Activated T-helper 1 cell treated with Interleukin-2 at 50 U/mL for 16 hours (primary cell): ENCODE measurements around the gene ZNF786.

ENCODE experiments used
- DNase-seq: peaks from one replicate; pipeline ENCODE4 v3.0.0-alpha.2; 2020; ENCODE audit warnings: low read depth

The ZNF786 gene

DNA sequence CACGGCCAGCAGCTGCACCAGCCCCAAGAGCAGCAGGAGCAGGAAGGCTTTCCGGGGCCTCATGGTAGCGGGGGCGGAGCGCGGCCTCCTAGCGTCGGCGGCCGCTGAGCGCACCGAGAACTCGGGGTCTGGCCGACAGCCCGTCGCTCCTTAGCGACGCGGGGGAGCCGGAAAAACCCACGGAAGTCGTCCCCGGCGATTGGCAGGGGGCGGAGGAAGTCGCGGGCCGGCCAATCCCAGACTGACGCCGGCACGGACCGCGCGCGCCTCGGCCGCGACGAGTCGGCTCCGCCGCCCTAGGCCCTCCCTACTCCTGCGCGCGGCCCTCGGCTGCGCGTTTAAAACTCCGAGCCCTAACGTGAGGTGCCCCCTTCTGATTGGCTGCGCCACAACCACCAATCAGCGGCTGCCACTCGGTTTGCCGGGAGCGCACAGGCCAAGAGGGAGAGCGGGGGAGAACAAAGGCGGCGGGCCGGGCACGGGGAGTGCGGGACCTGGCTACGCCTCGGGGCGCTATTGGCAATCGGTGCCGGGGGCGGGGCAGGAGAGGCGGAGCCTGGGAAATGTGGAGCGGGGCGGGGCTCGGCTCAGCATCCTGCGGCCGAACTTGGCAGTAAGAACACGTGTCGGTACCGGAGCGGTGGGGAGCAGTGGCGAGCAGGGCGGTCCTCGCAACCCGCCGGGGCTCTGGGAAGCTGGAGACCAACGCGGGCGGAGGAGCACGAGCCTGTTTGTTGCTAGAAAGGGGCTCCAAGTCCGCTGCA, 62.0 kb downstream of the ZNF786 start, which contains the start of gene PDIA4:
PDIA4 (minus strand) TSS at position 160 of the 764 bp plus-strand sequence; CDS start at position 63, 97 bp downstream.
- peak; percentile 99 for DNase-seq

- DNase-seq: no peak
Measured at GRCh38 chr7:149027611-149028345, 62.7 kb downstream of the ZNF786 start.

DNA sequence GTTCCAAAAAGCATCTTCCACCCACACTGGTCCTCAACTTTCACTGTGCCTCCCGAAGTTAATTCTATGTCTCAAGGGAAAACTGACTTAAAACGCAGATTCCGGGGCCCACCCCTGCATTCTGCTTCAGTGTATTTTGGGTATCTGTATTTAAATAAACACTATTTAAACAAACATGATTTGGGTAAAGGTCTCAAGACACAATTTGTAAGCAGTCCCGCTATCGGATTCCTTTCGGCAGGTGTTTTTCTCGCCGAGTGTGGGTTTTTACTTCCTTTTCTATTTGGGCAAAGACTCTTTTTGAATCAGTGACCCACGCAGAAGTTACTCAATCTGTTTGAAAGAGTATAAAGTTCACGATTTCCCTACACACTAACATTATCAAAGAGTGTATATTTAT, 63.5 kb downstream of the ZNF786 start:
- no peak for DNase-seq

- no peak for DNase-seq
Measured at GRCh38 chr7:149023662-149024061, 66.9 kb downstream of the ZNF786 start.

DNA sequence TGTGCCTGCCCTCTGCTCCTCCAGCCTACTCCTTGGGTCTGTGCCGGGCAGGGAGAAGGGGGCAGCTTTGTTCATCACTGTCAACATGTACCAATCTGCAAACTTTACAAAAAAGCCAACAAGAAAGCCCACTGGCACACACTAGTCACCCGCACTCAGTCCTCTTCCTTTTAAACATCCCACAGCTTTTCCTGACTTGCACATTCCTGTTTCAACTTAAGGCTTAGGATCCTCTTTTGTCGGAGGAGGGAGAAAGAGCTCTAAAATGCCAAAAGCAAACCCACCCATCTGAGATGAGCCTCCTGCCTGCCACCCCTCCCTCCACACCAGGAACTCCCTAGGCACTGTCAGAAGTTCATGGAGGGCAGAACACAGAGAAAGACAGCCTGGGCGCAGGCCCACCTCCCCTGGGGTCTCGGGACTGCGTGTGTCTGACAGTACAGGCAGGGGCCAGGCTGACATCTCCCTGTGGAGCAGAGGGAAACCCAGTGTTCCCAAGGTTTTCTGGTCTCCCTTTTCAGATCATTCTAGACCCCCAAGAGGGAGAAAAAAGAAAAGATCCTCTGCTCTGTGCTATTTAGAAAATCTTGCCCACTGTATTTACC, 67.7 kb downstream of the ZNF786 start:
- no peak for DNase-seq

- no peak for DNase-seq
Measured at GRCh38 chr7:149021725-149022062, 68.8 kb downstream of the ZNF786 start.

GRCh38 chr7:149020483-149020882, 70.0 kb downstream of the ZNF786 start:
- no peak for DNase-seq
